IPS-18a (cell line): Measurements from ENCODE around the gene DHDDS.

ENCODE experiments used
- H3K27ac ChIP-seq: one replicate; pipeline ENCODE4 v1.5.1; 2013; ENCODE audit warnings: low read length
- H3K27me3 ChIP-seq: one replicate; pipeline ENCODE4 v1.6.1; 2013; ENCODE audit warnings: mild to moderate bottlenecking, low read length; ENCODE audit not compliant: control insufficient read depth, insufficient read depth
- H3K36me3 ChIP-seq: one replicate; pipeline ENCODE4 v1.6.1; 2013; ENCODE audit warnings: low read depth, low read length; ENCODE audit not compliant: control insufficient read depth
- H3K4me1 ChIP-seq: one replicate; pipeline ENCODE4 v1.6.1; 2013; ENCODE audit warnings: low read depth, low read length; ENCODE audit not compliant: control insufficient read depth
- H3K4me3 ChIP-seq: one replicate; pipeline ENCODE4 v1.5.1; 2013; ENCODE audit warnings: low read length
- H3K9ac ChIP-seq: one replicate; pipeline ENCODE4 v1.6.1; 2013; ENCODE audit warnings: mild to moderate bottlenecking, low read length, moderate library complexity
- H3K9me3 ChIP-seq: one replicate; pipeline ENCODE4 v1.6.1; 2013; ENCODE audit warnings: low read depth, low read length; ENCODE audit not compliant: control insufficient read depth

Gene DHDDS

DNA sequence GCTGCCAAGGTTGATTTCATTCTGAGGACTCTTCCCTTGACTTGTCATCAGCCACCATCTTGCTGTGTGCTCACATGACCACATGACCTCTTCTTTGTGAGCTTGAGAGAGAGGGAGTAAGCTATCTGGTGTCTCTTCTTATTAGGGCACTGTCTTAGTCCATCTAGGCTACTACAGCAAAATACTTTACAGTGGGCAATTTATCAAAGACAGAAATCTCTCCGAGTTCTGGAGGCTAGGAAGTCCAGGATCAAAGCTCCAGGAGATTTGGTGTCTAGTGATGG is 85.6 kb downstream of the DHDDS start:
- H3K4me1 ChIP-seq = no peaks in the 10 kb centered on the region
- no peaks in the 10 kb centered on the region for H3K9me3 ChIP-seq
- no peak overlapping the region for H3K27ac ChIP-seq

DNA sequence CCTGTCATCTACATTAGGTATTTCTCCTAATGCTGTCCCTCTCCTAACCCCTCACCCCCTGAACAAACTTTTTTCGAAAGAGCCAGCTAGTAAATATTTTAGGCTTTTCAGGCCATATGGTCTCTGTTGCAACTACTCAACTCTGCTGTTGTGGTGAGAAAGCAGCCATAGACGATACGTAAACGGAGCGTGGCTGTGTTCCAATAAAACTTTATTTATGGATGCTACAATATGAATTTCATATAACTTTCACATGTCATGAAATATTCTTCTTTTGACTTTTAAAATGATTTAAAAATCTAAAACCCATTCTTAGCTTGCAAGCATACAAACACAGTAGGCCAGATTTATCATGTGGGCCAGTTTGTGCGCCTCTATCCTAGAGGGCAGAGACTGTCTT is 86.2 kb downstream of the DHDDS start:
- no peaks in the 10 kb centered on the region for H3K36me3 ChIP-seq

More for the DNA sequence above, 85.6 kb downstream of the DHDDS start:
- H3K27me3 ChIP-seq = no peaks in the 10 kb centered on the region
- H3K9ac ChIP-seq = no peak overlapping the region
- no peaks in the 10 kb centered on the region for H3K36me3 ChIP-seq
- H3K4me3 ChIP-seq = no peak overlapping the region

GRCh38 chr1:26520339-26520738 is 88.2 kb downstream of the DHDDS start:
- Histone ChIP-seq H3K27ac (no peak overlapping the region), H3K9me3 (no peaks in the 10 kb centered on the region), H3K4me3 (no peak overlapping the region), H3K9ac (no peak overlapping the region), H3K4me1 (no peaks in the 10 kb centered on the region), H3K36me3 (no peaks in the 10 kb centered on the region), H3K27me3 (no peaks in the 10 kb centered on the region)

More for the DNA sequence above, 86.2 kb downstream of the DHDDS start:
- Histone ChIP-seq H3K9me3 (no peaks in the 10 kb centered on the region), H3K4me1 (no peaks in the 10 kb centered on the region), H3K27ac (no peak overlapping the region), H3K9ac (no peak overlapping the region), H3K4me3 (no peak overlapping the region), H3K27me3 (no peaks in the 10 kb centered on the region)
